GM12891 (cell line): ENCODE data around the gene OSBPL6.

Experiments used
- POLR2A ChIP-seq: IDR thresholded peaks from 2 replicates; pipeline ENCODE4 v1.6.1; 2011; ENCODE audit warnings: low read depth, low read length, control low read depth
- POLR2AphosphoS5 ChIP-seq: IDR thresholded peaks from 2 replicates; pipeline ENCODE4 v1.6.1; 2011; ENCODE audit warnings: low read depth, low read length, control low read depth

GRCh38 chr2:178350051-178350450, 155.7 kb downstream of the OSBPL6 start:
- TF ChIP-seq POLR2AphosphoS5 (no peak), POLR2A (no peak)
